Gastroesophageal sphincter (tissue), 4 donors: ENCODE measurements around the gene ABCC5. TPM values are rescaled to one million over a fixed set of nuclear protein-coding genes. Genes with fewer than 3 reads are reported as not detected.

ENCODE experiments used
- ATAC-seq: fragments of 150-250 bp; one replicate; pipeline ENCODE4 v1.9.1; 2016; ENCODE audit warnings: mild to moderate bottlenecking, moderate library complexity
- H3K27ac ChIP-seq, 4 donors: fragments of 200-600 bp; sonication (generic) in 3 of 4; 1 replicate in 3 of 4; 2 replicates in 1 of 4; pipeline ENCODE4 v1.5.1; 2016 to 2019
- H3K27me3 ChIP-seq: fragments of 200-600 bp; sonication (generic); one replicate; pipeline ENCODE4 v1.5.1; 2019
- H3K36me3 ChIP-seq, 2 donors: fragments of 200-600 bp; sonication (generic); one replicate each; pipeline ENCODE4 v1.5.1; 2019; ENCODE audit warnings: control low read depth in 1 of 2
- H3K4me1 ChIP-seq, 3 donors: fragments of 200-600 bp; sonication (generic); 1 replicate in 2 of 3; 2 replicates in 1 of 3; pipeline ENCODE4 v1.5.1; 2016 to 2019; ENCODE audit warnings: control low read depth in 2 of 3
- H3K4me3 ChIP-seq, 2 donors: fragments of 200-600 bp; sonication (generic); one replicate each; pipeline ENCODE4 v1.5.1; 2019; ENCODE audit warnings: mild to moderate bottlenecking in 1 of 2, moderate library complexity in 1 of 2
- H3K9me3 ChIP-seq, 3 donors: fragments of 200-600 bp; sonication (generic); one replicate each; pipeline ENCODE4 v1.5.1; 2017 to 2019; ENCODE audit warnings: control low read depth in 2 of 3
- CTCF ChIP-seq, 4 experiments: fragments of 200-600 bp in 2 of 4; fragments of 450-650 bp in 2 of 4; sonication (generic) in 1 of 4; IDR thresholded peaks; one replicate each; pipeline ENCODE4 v1.5.1; 2017 to 2019; ENCODE audit warnings: antibody characterized with exemption in 4 of 4, mild to moderate bottlenecking in 2 of 4, moderate library complexity in 2 of 4
- EP300 ChIP-seq: sonication (generic); formaldehyde crosslinking; IDR thresholded peaks from one replicate; pipeline ENCODE4 v1.6.1; 2017; ENCODE audit warnings: antibody characterized with exemption, mild to moderate bottlenecking
- POLR2A ChIP-seq, 2 donors: fragments of 450-650 bp; IDR thresholded peaks; one replicate each; pipeline ENCODE4 v1.6.1; 2017; ENCODE audit warnings: antibody characterized with exemption in 2 of 2, mild to moderate bottlenecking in 2 of 2, moderate library complexity in 1 of 2
- POLR2AphosphoS5 ChIP-seq: sonication (generic); formaldehyde crosslinking; IDR thresholded peaks from one replicate; pipeline ENCODE4 v1.6.1; 2017; ENCODE audit warnings: antibody characterized with exemption
- WGBS, 2 donors: methylation state at CpG; one replicate each; pipeline ENCODE4 v1.1.5; 2018; ENCODE audit warnings: low coverage in 1 of 2; 5-methylcytosine and 5-hydroxymethylcytosine counted together
- total RNA-seq, 4 donors: library from RNA; depleted of rRNA; stranded (reverse); fragments of >200 nt; gene quantifications; one replicate each; pipeline ENCODE4 v1.1.0, GENCODE V29; 2016

ABCC5 gene
- total RNA-seq, 4 donors from 2014 or later: 16.2 to 25.1 (median 17.5) TPM

GRCh38 chr3:184022323-184022722 is 4.6 kb upstream of the ABCC5 start:
- no peaks in the 10 kb centered on the region for H3K36me3 ChIP-seq
- ATAC-seq: no peak
- H3K27ac ChIP-seq: no peak overlapping the region
- H3K4me1 ChIP-seq: peaks cover 0 to 6% (median 0%) of the 10 kb centered on the region in 3 donors
- H3K9me3 ChIP-seq: no peaks in the 10 kb centered on the region
- no peaks in the 10 kb centered on the region for H3K27me3 ChIP-seq
- TF ChIP-seq EP300 (no peak), POLR2A (IDR thresholded peaks at IDR 0.05) (no peak)
- 0 to 28% methylated on average over 1 to 5 of the region's 7 CpGs for WGBS, 2 donors
- H3K4me3 ChIP-seq: no peak overlapping the region

- no peak for ATAC-seq
- H3K4me3 ChIP-seq: peak overlapping the region; percentile 80 to 99
- H3K27ac ChIP-seq: peak overlapping the region in 3 of 4 donors; percentile 81 to 88 (median 84)
- 73 to 84% methylated on average over 5 to 14 of the region's 21 CpGs for WGBS, 2 donors
- no peak for TF ChIP-seq EP300
- no peak for TF ChIP-seq POLR2AphosphoS5
- H3K9me3 ChIP-seq: no peaks in the 10 kb centered on the region
- no peaks in the 10 kb centered on the region for H3K27me3 ChIP-seq
- H3K4me1 ChIP-seq: peaks cover 0 to 32% (median 9%) of the 10 kb centered on the region in 3 donors
- H3K36me3 ChIP-seq: peaks cover 0 to 8% of the 10 kb centered on the region in 2 donors
These were observed 815 bp upstream of the ABCC5 start for GRCh38 chr3:184018424-184018973.

- Histone ChIP-seq H3K27me3 (no peaks in the 10 kb centered on the region), H3K4me3 (peak overlapping the region; percentile 80 to 99), H3K9me3 (no peaks in the 10 kb centered on the region), H3K4me1 (peaks cover 0 to 32% (median 9%) of the 10 kb centered on the region in 3 donors), H3K36me3 (peaks cover 0 to 22% of the 10 kb centered on the region in 2 donors), H3K27ac (peak overlapping the region in 3 of 4 donors; percentile 81 to 88 (median 84))
- TF ChIP-seq EP300: no peak
- TF ChIP-seq CTCF (IDR thresholded peaks at IDR 0.05): peak; percentile 93 to 99 (median 96)
- ATAC-seq: peak; percentile 92
- WGBS, 2 donors: 9 to 14% methylated on average over 4 to 7 of the region's 57 CpGs
These were observed 643 bp downstream of the ABCC5 start for GRCh38 chr3:184016811-184017671.

GRCh38 chr3:184016169-184016570 is 1.5 kb downstream of the ABCC5 start:
- no peak for TF ChIP-seq POLR2A (IDR thresholded peaks at IDR 0.05)
- TF ChIP-seq POLR2AphosphoS5: no peak
- TF ChIP-seq EP300: no peak
- TF ChIP-seq CTCF (IDR thresholded peaks at IDR 0.05): no peak
- no peak for ATAC-seq
- whole genome bisulfite sequencing, 2 donors: 80 to 81% methylated on average over 1 to 5 of the region's 5 CpGs
- H3K4me3 ChIP-seq: peak overlapping the region in 1 of 2 donors; percentile 99
- peaks cover 0 to 32% (median 9%) of the 10 kb centered on the region in 3 donors for H3K4me1 ChIP-seq
- no peaks in the 10 kb centered on the region for H3K27me3 ChIP-seq
- H3K36me3 ChIP-seq: peaks cover 0 to 28% of the 10 kb centered on the region in 2 donors
- no peaks in the 10 kb centered on the region for H3K9me3 ChIP-seq
- H3K27ac ChIP-seq: peak overlapping the region in 1 of 4 donors; percentile 16

- Histone ChIP-seq H3K4me1 (peaks cover 0 to 32% (median 9%) of the 10 kb centered on the region in 3 donors), H3K4me3 (no peak overlapping the region), H3K27me3 (no peaks in the 10 kb centered on the region), H3K36me3 (peaks cover 0 to 34% of the 10 kb centered on the region in 2 donors), H3K9me3 (no peaks in the 10 kb centered on the region), H3K27ac (no peak overlapping the region)
- WGBS, 2 donors: 55 to 87% methylated on average over 4 to 10 of the region's 10 CpGs
- no peak for ATAC-seq
- TF ChIP-seq POLR2A (IDR thresholded peaks at IDR 0.05) (no peak), CTCF (IDR thresholded peaks at IDR 0.05) (no peak), POLR2AphosphoS5 (no peak), EP300 (no peak)
These were observed 2.2 kb downstream of the ABCC5 start for GRCh38 chr3:184015381-184016019.
